GM19467 (cell line): ENCODE results near the gene PPP1R18.
"Not testable (repeated sequence)": the region's sequence is repeated elsewhere in the genome, so short reads cannot be mapped to it uniquely, and the experiment has no call there.

ENCODE experiments used
- ATAC-seq: cut with Tn5 transposase; IDR thresholded peaks from one replicate; pipeline ENCODE4 v1.9.1; 2021; ENCODE audit warnings: mild to moderate bottlenecking, moderate library complexity; ENCODE audit not compliant: unreplicated experiment

Gene PPP1R18

DNA sequence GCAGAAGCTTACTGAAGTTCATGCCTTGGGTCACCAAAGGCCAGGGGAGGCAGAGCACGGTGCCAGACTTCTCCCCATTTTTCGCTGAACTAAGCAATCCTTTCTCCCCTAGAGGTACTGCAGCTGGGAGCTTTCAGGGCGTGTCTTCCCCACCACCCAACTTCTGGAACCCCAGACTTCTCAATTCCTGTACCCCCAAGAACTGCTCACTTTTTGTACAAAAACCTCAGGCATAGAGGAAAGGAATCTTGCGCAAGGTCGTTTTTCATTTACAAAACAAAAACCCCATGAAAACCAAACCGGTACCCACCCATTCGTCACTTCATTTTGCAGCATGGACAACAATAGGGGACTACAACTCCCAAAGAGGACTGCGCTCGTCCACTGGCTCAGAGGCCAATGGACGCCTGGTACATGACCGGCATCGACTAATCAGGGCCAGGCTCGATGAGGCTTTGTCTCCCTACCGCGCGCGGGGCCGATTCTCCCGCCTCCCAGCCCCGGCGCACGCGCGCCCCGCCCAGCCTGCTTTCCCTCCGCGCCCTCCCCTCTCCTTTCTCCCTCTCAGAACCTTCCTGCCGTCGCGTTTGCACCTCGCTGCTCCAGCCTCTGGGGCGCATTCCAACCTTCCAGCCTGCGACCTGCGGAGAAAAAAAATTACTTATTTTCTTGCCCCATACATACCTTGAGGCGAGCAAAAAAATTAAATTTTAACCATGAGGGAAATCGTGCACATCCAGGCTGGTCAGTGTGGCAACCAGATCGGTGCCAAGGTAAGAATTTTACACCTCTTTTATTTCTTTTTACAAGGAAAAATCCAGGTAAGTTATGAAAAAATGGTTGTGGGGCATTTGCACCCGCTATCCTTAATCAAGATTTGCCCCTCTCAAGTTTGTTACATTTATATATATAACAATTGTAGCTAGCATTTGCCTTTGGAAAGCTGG lies 33.6 kb upstream of the PPP1R18 start, which contains the start of gene TUBB:
TSS of gene TUBB (plus strand) at position 562 of the 947 bp plus-strand sequence. CDS start at position 717, 155 bp downstream.
- peak; percentile 48 for ATAC-seq

DNA sequence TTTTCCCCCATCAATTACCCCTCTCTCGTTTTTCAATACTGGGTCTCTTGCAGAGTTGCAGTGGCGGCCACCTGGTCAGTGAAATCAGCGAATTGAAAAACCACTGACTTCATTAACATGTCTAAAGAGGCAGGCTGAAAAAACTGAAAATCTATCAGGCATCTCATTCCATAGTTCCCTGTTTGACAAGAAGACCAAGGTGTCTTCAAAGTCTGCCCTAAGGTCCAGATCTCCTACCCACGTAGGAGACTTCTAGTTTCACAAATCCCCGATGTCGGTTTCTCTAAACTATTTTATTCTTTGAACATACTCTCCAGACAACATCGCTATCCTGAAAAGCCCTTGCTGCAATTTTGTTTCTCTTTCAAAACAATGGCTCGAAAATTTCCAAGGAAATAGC lies 32.9 kb upstream of the PPP1R18 start:
- no peak for ATAC-seq

GRCh38 chr6:30717845-30718720 lies 31.6 kb upstream of the PPP1R18 start:
- not testable (repeated sequence) for ATAC-seq

DNA sequence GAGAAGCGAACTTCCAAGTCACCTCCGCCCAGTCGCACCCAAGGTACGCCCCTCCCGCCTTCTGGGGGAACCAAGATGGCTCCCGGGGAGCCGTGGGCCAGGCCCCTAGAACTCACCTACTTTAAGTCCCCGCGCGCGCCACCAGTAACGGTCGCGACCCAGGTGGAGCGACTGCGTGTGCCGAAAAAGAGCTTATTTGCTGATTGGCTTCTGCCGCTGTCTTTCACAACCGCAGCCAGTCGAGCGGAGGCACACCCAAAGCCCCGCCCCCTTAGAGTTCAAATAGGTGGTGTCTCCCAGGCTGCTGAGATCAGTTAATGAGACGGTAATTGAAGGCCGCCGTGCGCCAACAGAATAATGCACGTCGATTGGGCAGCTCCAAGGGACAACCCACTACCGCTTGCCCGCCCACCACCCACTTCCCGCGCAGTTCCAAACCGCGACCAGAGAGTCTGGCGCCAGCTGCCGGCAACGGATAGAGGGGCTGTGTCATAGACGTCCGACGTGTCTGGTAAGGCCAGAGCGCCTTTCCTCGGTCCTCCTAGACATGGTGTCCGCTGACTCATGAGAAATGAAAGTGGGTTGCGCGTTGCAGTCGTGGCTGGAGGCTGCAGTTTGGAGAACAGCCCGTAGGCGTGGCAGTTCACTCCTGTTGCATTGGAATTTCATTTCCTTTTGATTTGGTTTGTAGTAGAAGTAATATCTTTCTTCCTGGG lies 30.8 kb upstream of the PPP1R18 start, which contains the start of gene MDC1:
TSS of gene MDC1 (minus strand) at position 153 of the 716 bp plus-strand sequence. CDS start 2,106 bp downstream, outside the sequence.
- peak; percentile 56 for ATAC-seq

DNA sequence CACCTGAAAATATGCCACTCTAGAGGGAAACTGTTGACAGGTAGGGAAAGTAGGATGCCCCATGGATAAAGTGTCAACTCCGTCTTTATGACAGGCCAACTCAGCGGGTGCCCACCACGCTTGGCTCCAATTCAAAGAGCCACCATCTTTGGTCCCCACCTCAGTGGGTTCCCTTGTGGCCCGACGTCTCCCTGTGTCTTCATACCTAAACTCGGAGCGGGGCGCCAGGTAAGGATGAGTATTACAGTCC lies 30.4 kb upstream of the PPP1R18 start:
- no peak for ATAC-seq

GRCh38 chr6:30714263-30714662 lies 27.8 kb upstream of the PPP1R18 start:
- ATAC-seq = no peak

- ATAC-seq = no peak
These were observed 26.0 kb upstream of the PPP1R18 start for GRCh38 chr6:30712441-30712945.

GRCh38 chr6:30711758-30712380 lies 25.4 kb upstream of the PPP1R18 start:
- ATAC-seq = no peak

DNA sequence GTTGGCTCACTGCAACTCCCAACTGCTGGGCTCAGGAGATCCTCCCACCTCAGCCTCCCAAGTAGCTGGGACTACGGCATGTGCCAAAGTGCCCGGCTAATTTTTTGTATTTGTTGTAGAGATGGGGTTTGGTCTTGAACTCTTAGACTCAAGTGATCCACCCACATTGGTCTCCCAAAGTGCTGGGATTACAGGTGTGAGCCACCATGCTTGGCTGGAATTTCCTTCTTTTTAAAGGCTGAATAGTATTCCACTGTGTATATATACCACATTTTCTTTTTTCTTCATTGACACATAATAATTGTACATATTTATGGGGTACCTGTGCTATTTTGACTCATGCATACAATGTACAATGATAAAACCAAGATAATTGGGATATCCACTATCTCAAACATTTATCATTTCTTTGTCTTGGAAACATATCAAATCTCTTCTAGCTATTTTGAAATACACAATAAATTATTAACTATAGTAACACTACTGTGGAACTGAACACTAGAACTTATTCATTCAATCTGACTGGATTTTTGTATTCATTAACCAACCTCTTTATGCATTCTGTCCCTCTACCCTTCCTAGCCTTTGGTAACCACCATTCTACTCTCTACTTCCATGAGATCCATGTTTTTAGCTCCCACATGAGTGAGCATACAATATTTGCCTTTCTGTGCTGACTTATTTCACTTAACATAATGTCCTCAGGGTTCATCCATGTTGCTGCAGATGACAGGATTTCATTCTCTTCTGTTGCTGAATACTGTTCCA lies 22.8 kb upstream of the PPP1R18 start:
- no peak for ATAC-seq

DNA sequence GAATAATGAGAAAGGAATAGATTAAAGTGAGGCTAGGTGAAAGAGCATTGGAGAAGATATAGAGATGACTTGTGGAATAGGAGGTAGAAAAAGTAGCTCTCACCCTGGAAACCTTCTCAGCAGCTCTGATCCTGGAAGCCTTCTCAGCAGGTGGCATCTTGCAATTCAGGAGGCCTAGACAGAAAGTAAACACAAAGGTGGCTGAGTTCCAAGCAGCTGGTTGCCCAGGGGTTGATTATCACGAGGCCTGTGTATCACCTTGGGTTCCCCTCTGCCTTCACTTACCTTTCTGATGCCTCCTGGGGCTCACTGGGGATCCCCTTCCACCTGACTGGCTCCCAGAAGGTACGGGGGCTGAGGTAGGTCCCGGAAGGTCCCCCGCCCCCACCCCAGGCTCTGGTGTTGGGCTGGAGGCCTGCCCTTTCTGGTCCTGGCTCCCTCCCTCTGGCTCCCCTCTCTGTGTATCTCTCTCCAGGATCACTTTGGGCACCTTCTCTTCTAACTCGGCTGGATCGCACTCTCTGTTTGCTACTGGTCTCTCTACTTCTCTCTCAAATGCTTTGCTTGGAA lies 20.9 kb upstream of the PPP1R18 start:
- no peak for ATAC-seq

DNA sequence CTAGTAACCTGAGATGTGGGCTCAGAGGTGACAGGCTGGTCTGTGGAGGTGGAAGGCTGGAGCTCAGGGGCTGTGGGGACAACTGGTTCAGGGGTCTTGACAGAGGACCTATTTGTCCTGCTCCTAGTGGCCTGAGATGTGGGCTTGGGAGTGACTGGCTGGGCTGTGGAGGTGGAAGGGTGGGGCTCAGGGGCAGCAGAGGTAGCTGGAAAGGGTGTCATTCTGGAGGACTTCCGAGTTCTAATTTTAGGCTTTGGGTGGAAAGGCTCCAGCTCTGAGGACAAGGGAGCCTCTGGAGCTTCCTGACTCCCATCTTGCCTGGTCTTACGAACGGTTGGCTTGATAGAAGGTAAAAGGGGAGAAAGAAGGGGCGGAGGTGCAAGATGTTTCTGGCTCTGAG lies 19.2 kb upstream of the PPP1R18 start:
- ATAC-seq = no peak

DNA sequence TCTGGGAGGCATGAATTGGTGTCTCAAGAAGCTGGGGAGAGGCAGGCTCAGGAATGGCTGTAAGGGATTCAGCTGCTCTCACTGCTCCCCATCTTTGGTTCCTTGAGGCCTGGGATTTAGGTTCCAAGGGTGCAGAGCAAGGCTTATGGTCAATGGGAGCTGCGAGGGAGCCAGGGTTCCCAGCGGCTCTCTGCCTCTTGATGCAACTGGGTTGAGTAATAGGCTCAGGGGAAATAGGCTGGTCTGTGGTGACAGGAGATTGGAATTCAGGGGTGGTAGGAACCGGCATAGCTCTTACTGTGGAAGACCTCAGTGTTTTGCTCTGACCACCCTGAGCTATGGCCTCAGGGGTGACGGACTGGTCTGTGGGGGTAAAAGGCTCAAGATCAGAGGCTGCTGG lies 17.4 kb upstream of the PPP1R18 start:
- no peak for ATAC-seq

DNA sequence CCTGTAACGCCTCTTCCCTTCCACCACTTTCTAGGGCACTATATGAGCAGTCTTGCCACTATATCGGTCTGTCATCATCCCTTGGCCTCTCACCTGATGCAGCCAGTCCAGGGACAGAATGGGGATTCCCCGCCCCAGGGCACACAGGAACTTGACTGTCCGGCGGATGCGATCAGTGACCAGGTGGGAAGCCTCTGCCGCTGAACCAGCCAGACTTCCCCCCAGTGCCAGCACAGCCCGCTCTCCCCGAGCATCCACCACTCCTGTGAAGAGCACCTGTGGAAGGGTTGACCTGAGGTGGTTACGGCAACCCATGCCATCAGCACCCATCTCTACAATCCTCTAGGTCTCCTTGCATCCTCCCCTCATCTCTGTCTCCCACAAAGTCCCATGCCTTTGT lies 16.6 kb upstream of the PPP1R18 start:
- no peak for ATAC-seq

DNA sequence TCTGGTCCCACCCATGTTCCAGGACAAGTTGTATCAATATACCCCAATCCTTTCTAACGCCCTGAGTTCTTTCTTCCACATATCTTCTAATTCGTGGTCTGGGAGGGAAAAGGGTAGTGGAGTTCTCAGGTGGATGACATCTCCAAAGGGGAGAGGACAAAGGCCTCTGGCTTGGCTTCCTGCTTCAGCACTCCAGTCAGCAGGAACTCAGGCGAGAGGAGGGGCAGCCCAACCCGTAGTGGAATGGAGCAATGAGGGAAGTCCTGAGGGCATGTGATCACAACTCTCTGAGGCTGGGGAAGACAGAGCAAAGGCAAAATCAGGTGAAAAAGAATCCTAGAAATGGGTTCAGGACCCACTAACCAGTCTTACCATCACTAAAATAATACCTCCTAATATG lies 13.9 kb upstream of the PPP1R18 start:
- ATAC-seq = no peak

DNA sequence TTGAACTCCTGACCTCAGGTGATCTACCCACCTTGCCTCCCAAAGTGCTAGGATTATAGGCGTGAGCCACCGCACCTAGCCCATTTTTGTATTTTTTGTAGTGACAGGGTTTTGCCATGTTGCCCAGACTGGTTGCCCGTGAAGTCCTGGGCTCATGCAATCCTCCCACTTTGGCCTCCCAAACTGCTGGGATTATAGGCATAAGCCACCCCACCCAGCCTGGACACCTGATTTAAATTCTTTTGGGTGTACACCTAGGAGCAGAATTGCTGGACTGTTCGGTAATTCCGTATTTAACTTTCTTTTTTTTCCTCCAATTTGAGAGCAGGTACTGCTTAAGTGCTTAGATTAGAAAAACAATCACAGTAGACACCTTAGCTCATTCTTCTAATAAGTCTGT lies 10.0 kb upstream of the PPP1R18 start:
- no peak for ATAC-seq

- no peak for ATAC-seq
These were observed 4.9 kb upstream of the PPP1R18 start for GRCh38 chr6:30691208-30691847.

GRCh38 chr6:30690403-30691207 lies 4.2 kb upstream of the PPP1R18 start, which contains the start of gene NRM:
Gene NRM, minus strand, starts transcription at chr6:30690984. Its CDS starts 10 bp downstream, at chr6:30690974.
- ATAC-seq = peak; percentile 24

DNA sequence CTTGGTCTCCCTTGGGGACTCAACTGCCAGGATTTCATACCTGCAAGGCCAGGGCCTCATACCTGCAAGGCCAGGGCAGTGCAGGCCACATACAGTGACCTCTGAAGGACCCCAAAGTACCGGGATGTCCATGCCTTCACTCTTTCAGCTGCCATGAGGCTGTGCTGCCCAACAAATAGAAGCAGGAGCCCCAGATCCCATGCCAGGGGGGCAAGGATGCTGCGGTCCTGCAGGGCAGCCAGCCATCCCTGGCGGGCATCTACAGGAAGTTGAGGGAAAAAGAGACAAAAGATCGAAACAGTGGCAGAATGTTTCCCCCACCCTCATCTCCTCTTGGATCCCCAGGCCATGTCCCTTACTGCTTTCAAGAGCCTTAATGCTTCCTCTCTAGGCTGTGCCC lies 3.5 kb upstream of the PPP1R18 start:
- no peak for ATAC-seq
